ENCODE results near the gene OR2A5.
"Not testable (repeated sequence)": the region's sequence is repeated elsewhere in the genome, so short reads cannot be mapped to it uniquely, and the experiment has no call there.

OR2A5 gene

GRCh38 chr7:144032985-144033709 is 15.6 kb upstream of the OR2A5 start:
- DNase-seq (ENCODE audit: low read depth in 2 of 2, low spot score in 1 of 2) = no peak

DNA sequence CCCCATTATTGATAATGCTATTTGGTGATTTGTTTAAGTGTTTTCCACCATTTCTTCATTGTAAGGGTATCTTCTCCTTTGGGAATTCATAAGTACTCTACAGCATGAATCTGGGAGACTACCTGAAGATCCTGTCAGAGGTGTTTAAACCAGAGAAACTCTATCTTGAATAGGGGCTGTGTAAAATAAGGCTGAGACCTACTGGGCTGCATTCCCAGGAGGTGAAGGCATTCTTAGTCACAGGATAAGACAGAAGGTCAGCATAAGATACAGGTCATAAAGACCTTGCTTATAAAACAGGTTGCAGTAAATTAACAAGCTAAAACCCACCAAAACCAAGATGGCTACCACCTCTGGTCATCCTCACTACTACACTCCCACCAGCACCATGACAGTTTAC is 13.4 kb upstream of the OR2A5 start:
- DNase-seq (ENCODE audit: low read depth in 2 of 2, low spot score in 1 of 2) = no peak

GRCh38 chr7:144036302-144036885 is 12.4 kb upstream of the OR2A5 start:
- no peak for DNase-seq (ENCODE audit: low read depth in 2 of 2, low spot score in 1 of 2)

- no peak for DNase-seq (ENCODE audit: low read depth in 2 of 2, low spot score in 1 of 2)
Observed at GRCh38 chr7:144037414-144038035, 11.2 kb upstream of the OR2A5 start.

DNA sequence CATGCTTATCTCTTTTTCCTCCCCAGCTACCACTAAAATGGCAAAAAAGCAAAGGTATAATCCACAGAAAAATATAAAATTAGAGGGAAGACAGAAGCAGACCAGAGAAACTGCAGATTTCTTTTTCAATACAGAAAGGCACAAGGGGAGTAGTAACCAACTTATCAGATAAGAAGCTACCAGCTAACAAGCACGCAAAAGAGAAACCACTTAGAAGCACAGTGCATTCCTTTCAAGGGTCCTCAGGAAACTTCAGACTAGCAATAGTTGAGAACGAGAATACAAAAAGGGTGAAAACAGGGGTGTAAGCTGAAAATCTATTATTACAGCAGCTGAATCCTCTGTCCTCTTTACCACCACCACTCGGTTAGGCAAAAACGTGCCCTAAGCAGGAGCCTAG is 9.9 kb upstream of the OR2A5 start:
- DNase-seq (ENCODE audit: low read depth in 2 of 2, low spot score in 1 of 2) = no peak

DNA sequence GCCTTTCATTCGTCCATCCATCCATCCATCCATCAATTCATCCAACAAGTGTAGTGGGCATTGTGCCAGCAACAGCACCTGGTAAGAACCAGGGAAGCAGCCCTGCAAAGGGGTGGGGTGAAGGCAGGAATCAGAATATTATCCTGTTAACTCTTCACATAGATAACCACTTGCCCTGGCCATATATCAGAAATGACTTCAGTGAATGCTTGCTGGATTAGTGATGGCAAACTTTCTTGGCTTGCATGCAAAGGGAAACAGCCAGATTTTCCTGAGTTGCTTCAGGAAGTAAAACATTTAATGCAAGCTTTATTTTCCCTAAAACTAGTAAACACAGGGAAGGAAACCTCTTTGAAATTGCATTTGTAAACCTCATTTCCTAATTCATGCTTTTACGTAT is 743 bp downstream of the OR2A5 start:
- no peak for DNase-seq (ENCODE audit: low read depth in 2 of 2, low spot score in 1 of 2)

DNA sequence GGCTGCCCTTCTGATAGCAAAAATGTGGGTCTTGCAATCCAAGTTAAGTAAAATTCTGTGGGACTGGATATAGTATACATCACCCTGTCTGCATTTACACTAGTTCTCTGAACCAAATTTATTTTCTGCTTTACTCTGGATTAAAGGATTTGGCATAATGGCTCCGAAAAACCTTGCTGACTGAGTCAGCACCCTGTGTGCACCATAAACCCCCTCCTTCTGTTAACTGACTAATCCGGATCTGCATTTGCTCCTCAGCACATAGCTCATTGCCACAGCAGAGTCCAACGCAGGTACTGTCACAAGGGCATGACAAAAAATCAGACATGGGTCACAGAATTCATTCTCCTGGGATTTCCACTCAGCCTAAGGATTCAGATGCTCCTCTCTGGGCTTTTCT is 1.3 kb downstream of the OR2A5 start:
- no peak for DNase-seq (ENCODE audit: low read depth in 2 of 2, low spot score in 1 of 2)

DNA sequence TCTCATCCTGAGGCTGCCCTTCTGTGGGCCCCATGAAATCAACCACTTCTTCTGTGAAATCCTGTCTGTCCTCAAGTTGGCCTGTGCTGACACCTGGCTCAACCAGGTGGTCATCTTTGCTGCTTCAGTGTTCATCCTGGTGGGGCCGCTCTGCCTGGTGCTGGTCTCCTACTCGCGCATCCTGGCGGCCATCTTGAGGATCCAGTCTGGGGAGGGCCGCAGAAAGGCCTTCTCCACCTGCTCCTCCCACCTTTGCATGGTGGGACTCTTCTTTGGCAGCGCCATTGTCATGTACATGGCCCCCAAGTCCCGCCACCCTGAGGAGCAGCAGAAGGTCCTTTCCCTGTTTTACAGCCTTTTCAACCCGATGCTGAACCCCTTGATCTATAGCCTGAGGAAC is 2.1 kb downstream of the OR2A5 start:
- DNase-seq (ENCODE audit: low read depth in 2 of 2, low spot score in 1 of 2) = not testable (repeated sequence)

GRCh38 chr7:144057954-144058353 is 9.2 kb downstream of the OR2A5 start:
- no peak for DNase-seq (ENCODE audit: low read depth in 2 of 2, low spot score in 1 of 2)

DNA sequence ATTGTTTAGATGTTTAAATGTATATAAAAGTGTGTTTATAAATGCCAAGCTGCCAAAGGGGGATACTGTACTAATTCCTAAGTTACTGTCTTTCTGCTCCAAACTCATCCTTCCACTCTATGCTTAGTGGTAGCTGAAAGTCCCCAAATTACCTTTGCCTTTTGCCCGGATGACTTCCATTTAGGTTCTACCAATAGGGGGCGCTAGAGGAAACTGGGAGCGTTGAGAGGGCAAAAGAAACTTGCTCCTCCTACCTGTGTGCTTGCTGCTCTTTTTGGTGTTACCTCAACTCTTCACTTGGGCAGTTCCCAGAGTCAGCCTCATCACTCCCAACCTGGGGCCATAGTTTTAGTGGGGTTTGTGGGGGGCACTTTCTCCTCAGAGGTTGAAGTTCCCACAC is 15.0 kb downstream of the OR2A5 start:
- DNase-seq (ENCODE audit: low read depth in 2 of 2, low spot score in 1 of 2) = no peak

DNA sequence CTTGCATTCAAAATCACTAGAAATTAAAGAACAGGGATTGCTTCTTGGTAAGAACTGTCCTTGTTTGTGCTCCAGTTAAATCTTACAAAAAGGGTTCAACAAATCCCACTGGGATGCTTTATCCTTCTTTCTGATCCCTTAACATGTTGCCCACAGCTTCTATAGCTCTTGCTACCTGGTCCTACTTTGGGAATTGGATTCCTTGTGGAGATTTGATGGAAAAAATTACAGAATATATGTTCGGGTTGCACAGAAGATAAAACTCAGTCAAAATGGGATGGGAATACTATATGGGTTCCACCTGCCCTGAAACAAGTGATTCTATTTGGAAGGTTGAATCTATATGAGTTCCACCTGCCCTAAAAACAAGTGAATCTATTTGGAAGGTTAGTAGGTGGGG is 20.8 kb downstream of the OR2A5 start, which contains the start of gene OR2A25:
TSS of gene OR2A25 (plus strand) at position 301 of the 400 bp plus-strand sequence. CDS start 4,409 bp downstream, outside the sequence.
- no peak for DNase-seq (ENCODE audit: low read depth in 2 of 2, low spot score in 1 of 2)

- no peak for DNase-seq (ENCODE audit: low read depth in 2 of 2, low spot score in 1 of 2)
Observed at GRCh38 chr7:144069953-144070352, 21.2 kb downstream of the OR2A5 start.

- DNase-seq (ENCODE audit: low read depth in 2 of 2, low spot score in 1 of 2) = no peak
Observed at GRCh38 chr7:144074374-144074773, 25.6 kb downstream of the OR2A5 start.

GRCh38 chr7:144085978-144086377 is 37.2 kb downstream of the OR2A5 start, which contains the start of gene OR2A12:
Gene OR2A12, plus strand, starts transcription at chr7:144086278. Its CDS starts 8,830 bp downstream, at chr7:144095108.
- DNase-seq (ENCODE audit: low read depth in 2 of 2, low spot score in 1 of 2) = no peak

DNA sequence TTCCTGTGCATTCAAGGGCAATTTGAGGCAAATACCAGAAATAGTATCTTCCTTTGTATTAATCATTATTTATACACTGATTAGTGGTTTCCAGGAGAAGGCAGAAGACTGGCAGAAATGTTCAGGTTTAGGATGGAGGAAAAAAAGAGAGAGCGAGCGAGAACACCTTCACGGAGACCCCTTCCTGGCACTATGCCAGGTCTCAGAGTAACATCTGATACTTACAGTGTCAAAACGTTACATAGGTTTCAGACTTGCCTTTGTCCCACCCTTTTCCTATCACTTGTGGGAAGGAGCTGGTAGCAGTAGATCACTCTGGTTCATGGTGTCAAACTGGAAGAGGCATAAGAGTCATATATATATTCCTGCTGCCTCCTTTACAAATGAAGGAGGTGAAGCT is 38.0 kb downstream of the OR2A5 start:
- no peak for DNase-seq (ENCODE audit: low read depth in 2 of 2, low spot score in 1 of 2)

DNA sequence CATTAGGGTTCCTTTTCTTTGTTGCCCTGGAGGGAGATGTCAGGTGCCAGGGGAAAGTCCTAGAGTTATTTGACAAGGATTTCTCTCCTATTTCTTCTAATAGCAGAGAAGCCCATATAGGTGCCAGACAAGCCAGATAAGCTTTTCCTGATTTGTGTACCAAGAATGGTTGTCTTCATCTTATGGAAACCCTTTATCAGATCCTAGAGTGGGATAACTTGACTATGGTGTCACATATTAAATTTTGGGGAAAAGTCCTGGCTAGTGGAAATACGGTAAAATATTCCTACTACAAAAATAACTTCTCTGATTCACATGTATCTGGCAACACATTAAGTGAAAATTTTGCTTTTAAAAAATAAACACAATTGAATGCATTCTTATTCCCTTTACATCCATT is 38.5 kb downstream of the OR2A5 start:
- DNase-seq (ENCODE audit: low read depth in 2 of 2, low spot score in 1 of 2) = no peak

DNA sequence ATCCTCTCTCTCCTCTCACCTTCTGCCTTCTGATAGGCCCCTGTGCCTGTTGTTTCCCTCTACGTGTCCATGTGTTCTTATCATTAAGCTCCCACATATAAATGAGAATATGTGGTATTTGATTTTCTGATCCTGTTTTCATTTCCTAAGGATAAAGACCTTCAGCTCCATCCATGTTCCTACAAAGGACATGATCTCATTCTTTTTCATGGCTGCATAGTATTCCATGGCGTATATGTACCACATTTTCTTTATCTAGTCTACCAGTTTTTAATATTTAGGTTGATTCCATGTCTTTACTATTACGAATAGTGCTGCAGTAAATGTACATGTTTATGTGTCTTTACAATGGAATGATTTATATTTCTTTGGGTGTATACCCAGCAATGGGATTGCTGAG is 41.9 kb downstream of the OR2A5 start:
- DNase-seq (ENCODE audit: low read depth in 2 of 2, low spot score in 1 of 2) = no peak

DNA sequence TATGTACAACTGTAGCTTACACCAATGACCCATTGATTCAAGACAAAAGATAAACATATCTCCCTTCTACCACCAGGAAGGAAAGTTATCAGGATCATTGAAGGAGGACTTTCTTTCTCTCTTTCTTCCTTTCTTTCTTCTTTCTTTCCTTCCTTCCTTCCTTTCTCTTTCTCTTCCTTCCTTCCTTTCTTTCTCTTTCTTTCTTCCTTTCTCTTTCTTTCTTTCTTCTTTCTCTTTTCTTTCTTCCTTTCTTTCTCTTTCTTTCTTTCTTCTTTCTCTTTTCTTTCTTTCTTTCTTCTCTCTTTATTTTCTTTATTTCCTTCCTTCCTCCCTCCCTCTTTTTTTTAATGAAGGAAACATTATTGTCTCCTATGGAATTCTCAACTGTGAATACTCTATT is 50.0 kb downstream of the OR2A5 start:
- DNase-seq (ENCODE audit: low read depth in 2 of 2, low spot score in 1 of 2) = no peak

- DNase-seq (ENCODE audit: low read depth in 2 of 2, low spot score in 1 of 2) = no peak
Observed at GRCh38 chr7:144100607-144101006, 51.9 kb downstream of the OR2A5 start.

DNA sequence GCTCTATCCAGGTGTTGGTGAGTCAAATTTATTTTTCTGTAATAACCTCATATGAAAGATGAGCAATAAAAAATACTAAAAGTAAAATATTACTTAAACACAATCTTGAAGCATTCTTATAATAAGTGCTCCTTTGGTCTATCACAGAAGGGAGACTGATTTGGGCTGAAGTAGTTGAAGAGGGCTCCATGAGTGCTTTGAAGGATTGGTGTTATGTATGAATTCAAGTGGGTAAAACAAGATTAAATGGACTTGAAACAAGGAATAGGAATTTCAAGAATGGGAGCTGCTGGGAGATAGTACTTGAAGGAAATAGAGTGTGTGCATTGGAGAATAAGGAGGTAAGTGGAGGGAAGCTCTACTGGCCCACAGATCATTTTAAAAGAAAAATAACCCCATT is 53.3 kb downstream of the OR2A5 start:
- DNase-seq (ENCODE audit: low read depth in 2 of 2, low spot score in 1 of 2) = no peak

GRCh38 chr7:144105211-144105610 is 56.5 kb downstream of the OR2A5 start:
- DNase-seq (ENCODE audit: low read depth in 2 of 2, low spot score in 1 of 2) = no peak

All from stimulated activated CD8-positive, alpha-beta memory T cell treated with anti-CD3 and anti-CD28 coated beads, Interleukin-4, amount 100 ng/mL, for 4 hours (primary cell).